Body of pancreas (tissue), 4 donors: ENCODE measurements around the gene MISP. TPM values are rescaled to one million over a fixed set of nuclear protein-coding genes. Genes with fewer than 3 reads are reported as not detected.

Experiments
- ATAC-seq: fragments of 150-250 bp; one replicate; pipeline ENCODE4 v1.9.1; 2016
- DNase-seq, 4 donors: peaks; one replicate each; pipeline ENCODE4 v3.0.0-alpha.2; 2019
- H3K27ac ChIP-seq, 4 donors: fragments of 200-600 bp; sonication (generic); 1 replicate in 3 of 4; 2 replicates in 1 of 4; pipeline versions ENCODE4 v1.5.1 to v1.6.1; 2016 to 2019; ENCODE audit warnings: mild to moderate bottlenecking in 1 of 4, mixed read lengths in 1 of 4, moderate library complexity in 1 of 4
- H3K27me3 ChIP-seq, 2 donors: fragments of 200-600 bp; sonication (generic); one replicate each; pipeline ENCODE4 v1.6.0; 2016; ENCODE audit warnings: mild to moderate bottlenecking in 1 of 2
- H3K36me3 ChIP-seq, 2 donors: fragments of 200-600 bp; sonication (generic); replicated peaks in 1 of 2; 2 replicates each; pipeline ENCODE4 v1.5.1; 2016; ENCODE audit warnings: low read depth in 2 of 2; ENCODE audit not compliant: insufficient read depth in 1 of 2
- H3K4me1 ChIP-seq: fragments of 200-600 bp; sonication (generic); one replicate; pipeline ENCODE4 v1.6.0; 2016
- H3K4me3 ChIP-seq, 2 donors: fragments of 200-600 bp; sonication (generic); 1 replicate in 1 of 2; 2 replicates in 1 of 2; pipeline ENCODE4 v1.5.1; 2016 to 2019
- H3K9me3 ChIP-seq, 3 donors: fragments of 200-600 bp; sonication (generic); 1 replicate in 2 of 3; 2 replicates in 1 of 3; pipeline ENCODE4 v1.5.1; 2016
- CTCF ChIP-seq, 7 experiments: fragments of 450-650 bp in 4 of 7; fragments of 200-600 bp in 3 of 7; sonication (generic) in 3 of 7; IDR thresholded peaks; one replicate each; pipeline ENCODE4 v1.5.1; 2016 to 2019; ENCODE audit warnings: antibody characterized with exemption in 7 of 7
- POLR2A ChIP-seq, 3 donors: fragments of 450-650 bp; IDR thresholded peaks; one replicate each; pipeline ENCODE4 v1.6.1; 2016; ENCODE audit warnings: antibody characterized with exemption in 3 of 3, mild to moderate bottlenecking in 2 of 3
- WGBS, 2 donors: methylation state at CpG; one replicate each; pipeline ENCODE4 v1.1.5; 2017; 5-methylcytosine and 5-hydroxymethylcytosine counted together
- intact Hi-C: fragments of 100-400 bp; cut with DNase I; formaldehyde crosslinking; loops from one replicate; pipeline ENCODE4 v1.15.1; 2023
- total RNA-seq, 2 donors: library from RNA; depleted of rRNA; stranded (reverse); fragments of >200 nt; gene quantifications; one replicate each; pipeline ENCODE4 v1.1.0, GENCODE V29; 2016

Gene MISP
- total RNA-seq, 2 donors from 2014 or later = 0.99 to 3.4 TPM

- no peaks in the 10 kb centered on the region for H3K36me3 ChIP-seq
- no peak overlapping the region for H3K27ac ChIP-seq
- no peak overlapping the region for H3K4me3 ChIP-seq
- no peak for ATAC-seq
- H3K27me3 ChIP-seq = peaks cover 0 to 10% of the 10 kb centered on the region in 2 donors
- TF ChIP-seq POLR2A (IDR thresholded peaks at IDR 0.05) (no peak), CTCF (IDR thresholded peaks at IDR 0.05) (no peak)
- H3K9me3 ChIP-seq = no peaks in the 10 kb centered on the region
- H3K4me1 ChIP-seq = peaks cover 14% of the 10 kb centered on the region
- DNase-seq = no peak
- 16 to 30% methylated on average over 13 to 14 of the region's 14 CpGs for WGBS, 2 donors
- intact Hi-C loops = no loop called here
Observed at GRCh38 chr19:704447-704741, 46.5 kb upstream of the MISP start.

- TF ChIP-seq CTCF (IDR thresholded peaks at IDR 0.05) = peak in 2 of 7 experiments; percentile 9 to 20
- no peak for TF ChIP-seq POLR2A (IDR thresholded peaks at IDR 0.05)
- H3K36me3 ChIP-seq = no peaks in the 10 kb centered on the region
- no peaks in the 10 kb centered on the region for H3K9me3 ChIP-seq
- peak within 1 kb of the TSS in 1 of 4 donors; percentile 21 for H3K27ac ChIP-seq
- intact Hi-C loops = no loop called here
- peaks cover 17% of the 10 kb centered on the region for H3K4me1 ChIP-seq
- H3K4me3 ChIP-seq = no peak within 1 kb of the TSS
- H3K27me3 ChIP-seq = peaks cover 0 to 13% of the 10 kb centered on the region in 2 donors
- 26 to 60% methylated on average over 1 to 27 of the region's 93 CpGs for WGBS, 2 donors
- DNase-seq = peak in 1 of 4 donors; percentile 28
- ATAC-seq = peak; percentile 33
Observed at GRCh38 chr19:708154-709143, 42.5 kb upstream of the MISP start, which contains the start of gene PALM. TSS of gene PALM (plus strand) at chr19:708935. CDS start at chr19:709147, 212 bp downstream.

- WGBS, 2 donors = 6% methylated on average over 49 of the region's 78 CpGs; no CpG with 5 or more reads in 1 of the 2 donors
- Histone ChIP-seq H3K4me1 (peaks cover 17% of the 10 kb centered on the region), H3K4me3 (no peak overlapping the region), H3K9me3 (no peaks in the 10 kb centered on the region), H3K27ac (peak overlapping the region in 1 of 4 donors; percentile 21), H3K36me3 (no peaks in the 10 kb centered on the region), H3K27me3 (peaks cover 0 to 10% of the 10 kb centered on the region in 2 donors)
- intact Hi-C loops = no loop called here
- DNase-seq (no peak), ATAC-seq (no peak)
- TF ChIP-seq POLR2A (IDR thresholded peaks at IDR 0.05) = no peak
Observed at GRCh38 chr19:709196-709964, 41.5 kb upstream of the MISP start.

GRCh38 chr19:709965-710571, 40.8 kb upstream of the MISP start:
- H3K4me3 ChIP-seq = no peak overlapping the region
- peaks cover 0 to 10% of the 10 kb centered on the region in 2 donors for H3K27me3 ChIP-seq
- TF ChIP-seq POLR2A (IDR thresholded peaks at IDR 0.05) (no peak), CTCF (IDR thresholded peaks at IDR 0.05) (no peak)
- H3K9me3 ChIP-seq = no peaks in the 10 kb centered on the region
- H3K4me1 ChIP-seq = peaks cover 17% of the 10 kb centered on the region
- ATAC-seq (no peak), DNase-seq (no peak)
- intact Hi-C loops = no loop called here
- 32 to 42% methylated on average over 14 to 22 of the region's 27 CpGs for WGBS, 2 donors
- H3K27ac ChIP-seq = no peak overlapping the region
- no peaks in the 10 kb centered on the region for H3K36me3 ChIP-seq

GRCh38 chr19:710767-711166, 40.1 kb upstream of the MISP start:
- H3K4me1 ChIP-seq = peaks cover 17% of the 10 kb centered on the region
- no peaks in the 10 kb centered on the region for H3K36me3 ChIP-seq
- H3K27me3 ChIP-seq = peaks cover 0 to 10% of the 10 kb centered on the region in 2 donors
- WGBS, 2 donors = 66 to 67% methylated on average over 15 to 20 of the region's 21 CpGs
- no peak overlapping the region for H3K4me3 ChIP-seq
- TF ChIP-seq CTCF (IDR thresholded peaks at IDR 0.05) (no peak), POLR2A (IDR thresholded peaks at IDR 0.05) (no peak)
- ATAC-seq (no peak), DNase-seq (no peak)
- H3K27ac ChIP-seq = no peak overlapping the region
- peaks cover 0 to 6% (median 0%) of the 10 kb centered on the region in 3 donors for H3K9me3 ChIP-seq
- intact Hi-C loops = no loop called here
